ENCODE data around the gene RCAN1.

The RCAN1 gene

GRCh38 chr21:34524646-34525601 lies 90.0 kb downstream of the RCAN1 start:
- peak overlapping the region; percentile 45 for H3K4me3 ChIP-seq (ENCODE audit: low read length)
- no peak for TF ChIP-seq CTCF (conservative IDR thresholded peaks at IDR 0.05; ENCODE audit: low read depth, low read length)
- DNase-seq (ENCODE audit: low read depth) = no peak

- no peak for DNase-seq (ENCODE audit: low read depth)
- no peak for TF ChIP-seq CTCF (conservative IDR thresholded peaks at IDR 0.05; ENCODE audit: low read depth, low read length)
- H3K4me3 ChIP-seq (ENCODE audit: low read length) = no peak overlapping the region
Measured at GRCh38 chr21:34523019-34523555, 91.8 kb downstream of the RCAN1 start.

- no peak for TF ChIP-seq CTCF (conservative IDR thresholded peaks at IDR 0.05; ENCODE audit: low read depth, low read length)
- no peak overlapping the region for H3K4me3 ChIP-seq (ENCODE audit: low read length)
- no peak for DNase-seq (ENCODE audit: low read depth)
Measured at GRCh38 chr21:34522284-34522683, 92.6 kb downstream of the RCAN1 start.

- TF ChIP-seq CTCF (conservative IDR thresholded peaks at IDR 0.05; ENCODE audit: low read depth, low read length) = no peak
- no peak for DNase-seq (ENCODE audit: low read depth)
- H3K4me3 ChIP-seq (ENCODE audit: low read length) = no peak overlapping the region
Measured at GRCh38 chr21:34521561-34521960, 93.4 kb downstream of the RCAN1 start.

- TF ChIP-seq CTCF (conservative IDR thresholded peaks at IDR 0.05; ENCODE audit: low read depth, low read length) = no peak
- DNase-seq (ENCODE audit: low read depth) = no peak
- no peak overlapping the region for H3K4me3 ChIP-seq (ENCODE audit: low read length)
Measured at GRCh38 chr21:34520764-34521508, 94.0 kb downstream of the RCAN1 start.

GRCh38 chr21:34520281-34520680 lies 94.6 kb downstream of the RCAN1 start:
- no peak overlapping the region for H3K4me3 ChIP-seq (ENCODE audit: low read length)
- DNase-seq (ENCODE audit: low read depth) = no peak
- TF ChIP-seq CTCF (conservative IDR thresholded peaks at IDR 0.05; ENCODE audit: low read depth, low read length) = no peak
